ENCODE measurements around the gene DECR2. TPM values are rescaled to one million over a fixed set of nuclear protein-coding genes. Genes with fewer than 3 reads are reported as not detected.
"Not testable (repeated sequence)": the region's sequence is repeated elsewhere in the genome, so short reads cannot be mapped to it uniquely, and the experiment has no call there.

Gene DECR2
- total RNA-seq, 1 experiment from 2014 or later: 52.6 TPM

- intact Hi-C loops (cut with micrococcal nuclease; ENCODE audit: unreplicated experiment): no loop called here
Measured at GRCh38 chr16:376817-377418, 24.8 kb upstream of the DECR2 start.

GRCh38 chr16:377419-377951, 24.2 kb upstream of the DECR2 start:
- peaks cover 20% of the 10 kb centered on the region for H3K36me3 Mint-ChIP-seq (ENCODE audit: insufficient read depth, unreplicated experiment)
- no peaks in the 10 kb centered on the region for H3K27me3 Mint-ChIP-seq (ENCODE audit: insufficient read depth, unreplicated experiment)
- H3K4me3 Mint-ChIP-seq (ENCODE audit: unreplicated experiment): no peak overlapping the region
- POLR2A ChIA-PET: no interaction called here
- no peak for DNase-seq
- Histone ChIP-seq H3K27me3 (replicated peaks; ENCODE audit: control insufficient read depth, insufficient read depth, low read length) (no peaks in the 10 kb centered on the region), H3K4me1 (no peaks in the 10 kb centered on the region), H3K9me3 (no peaks in the 10 kb centered on the region), H3K4me3 (ENCODE audit: low read depth, low read length) (no peak overlapping the region), H3K36me3 (ENCODE audit: control insufficient read depth, insufficient read depth, low read length) (no peaks in the 10 kb centered on the region; the same call in none of the 2 replicates)
- H3K27ac Mint-ChIP-seq (ENCODE audit: unreplicated experiment): no peak overlapping the region
- no peak for TF ChIP-seq CTCF (IDR thresholded peaks at IDR 0.05; ENCODE audit: insufficient read depth in 1 of 2, low read depth in 1 of 2, low read length in 1 of 2, severe bottlenecking in 1 of 2, unreplicated experiment in 1 of 2)
- H3K9me3 Mint-ChIP-seq (ENCODE audit: unreplicated experiment): no peaks in the 10 kb centered on the region
- no TSS peak for BruUV-seq (replicated peaks)
- H3K4me1 Mint-ChIP-seq (ENCODE audit: low read depth, unreplicated experiment): no peaks in the 10 kb centered on the region
- CTCF ChIA-PET: no interaction called here
- intact Hi-C loops (cut with micrococcal nuclease; ENCODE audit: unreplicated experiment): no loop called here

More at GRCh38 chr16:376817-377418, 24.8 kb upstream of the DECR2 start:
- Histone ChIP-seq H3K36me3 (ENCODE audit: control insufficient read depth, insufficient read depth, low read length) (no peaks in the 10 kb centered on the region; the same call in none of the 2 replicates), H3K27me3 (replicated peaks; ENCODE audit: control insufficient read depth, insufficient read depth, low read length) (no peaks in the 10 kb centered on the region), H3K4me1 (no peaks in the 10 kb centered on the region), H3K9me3 (no peaks in the 10 kb centered on the region), H3K4me3 (ENCODE audit: low read depth, low read length) (no peak overlapping the region)
- Mint-ChIP-seq H3K9me3 (ENCODE audit: unreplicated experiment) (no peaks in the 10 kb centered on the region), H3K27me3 (ENCODE audit: insufficient read depth, unreplicated experiment) (no peaks in the 10 kb centered on the region), H3K27ac (ENCODE audit: unreplicated experiment) (no peak overlapping the region), H3K4me1 (ENCODE audit: low read depth, unreplicated experiment) (no peaks in the 10 kb centered on the region), H3K4me3 (ENCODE audit: unreplicated experiment) (no peak overlapping the region), H3K36me3 (ENCODE audit: insufficient read depth, unreplicated experiment) (peaks cover 20% of the 10 kb centered on the region)
- no peak for TF ChIP-seq CTCF (IDR thresholded peaks at IDR 0.05; ENCODE audit: insufficient read depth in 1 of 2, low read depth in 1 of 2, low read length in 1 of 2, severe bottlenecking in 1 of 2, unreplicated experiment in 1 of 2)
- POLR2A ChIA-PET: no interaction called here
- no TSS peak for BruUV-seq (replicated peaks)
- DNase-seq: peak in 1 of 2 experiments; percentile 29
- CTCF ChIA-PET: no interaction called here

GRCh38 chr16:378113-378820, 23.4 kb upstream of the DECR2 start:
- H3K27ac Mint-ChIP-seq (ENCODE audit: unreplicated experiment); H3K27me3 Mint-ChIP-seq (ENCODE audit: insufficient read depth, unreplicated experiment); H3K4me3 ChIP-seq (ENCODE audit: low read depth, low read length); H3K9me3 ChIP-seq; BruUV-seq (replicated peaks); H3K4me3 Mint-ChIP-seq (ENCODE audit: unreplicated experiment); CTCF ChIA-PET; H3K4me1 Mint-ChIP-seq (ENCODE audit: low read depth, unreplicated experiment); H3K9me3 Mint-ChIP-seq (ENCODE audit: unreplicated experiment); H3K27me3 ChIP-seq (replicated peaks; ENCODE audit: control insufficient read depth, insufficient read depth, low read length); H3K4me1 ChIP-seq; POLR2A ChIA-PET; intact Hi-C loops (cut with micrococcal nuclease; ENCODE audit: unreplicated experiment); H3K36me3 ChIP-seq (ENCODE audit: control insufficient read depth, insufficient read depth, low read length): not testable (repeated sequence)
- peaks cover 20% of the 10 kb centered on the region for H3K36me3 Mint-ChIP-seq (ENCODE audit: insufficient read depth, unreplicated experiment)
- peak in 1 of 2 experiments; percentile 27 for DNase-seq
